IPS DF 4.7 (cell line): Measurements from ENCODE around the gene EIF2S3B.
"Not testable (repeated sequence)": the region's sequence is repeated elsewhere in the genome, so short reads cannot be mapped to it uniquely, and the experiment has no call there.

Experiments
- DNase-seq: peaks from one replicate; pipeline ENCODE4 v3.0.0-alpha.2; 2013; ENCODE audit warnings: low spot score; ENCODE audit errors: extremely low read depth

Gene EIF2S3B

DNA sequence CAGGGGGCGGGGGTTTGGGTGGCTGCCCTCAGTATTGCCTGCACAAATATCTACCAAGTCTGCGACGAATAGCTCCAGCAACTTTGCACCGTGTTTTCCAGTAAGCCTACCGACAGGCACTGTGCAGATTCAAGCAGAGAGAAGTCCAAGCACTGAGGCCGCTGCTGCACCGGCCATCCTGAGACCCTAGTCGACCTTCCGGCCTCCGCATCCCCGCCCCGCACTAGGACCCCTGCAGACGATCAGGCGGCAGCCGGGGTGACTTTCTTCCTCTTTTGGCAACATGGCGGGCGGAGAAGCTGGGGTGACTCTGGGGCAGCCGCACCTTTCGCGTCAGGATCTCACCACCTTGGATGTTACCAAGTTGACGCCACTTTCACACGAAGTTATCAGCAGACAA, at the start of gene EIF2S3B:
Gene EIF2S3B (plus strand): TSS at position 271 of the 400 bp plus-strand sequence. CDS start 13 bp downstream, at position 284.
- DNase-seq, result no peak

DNA sequence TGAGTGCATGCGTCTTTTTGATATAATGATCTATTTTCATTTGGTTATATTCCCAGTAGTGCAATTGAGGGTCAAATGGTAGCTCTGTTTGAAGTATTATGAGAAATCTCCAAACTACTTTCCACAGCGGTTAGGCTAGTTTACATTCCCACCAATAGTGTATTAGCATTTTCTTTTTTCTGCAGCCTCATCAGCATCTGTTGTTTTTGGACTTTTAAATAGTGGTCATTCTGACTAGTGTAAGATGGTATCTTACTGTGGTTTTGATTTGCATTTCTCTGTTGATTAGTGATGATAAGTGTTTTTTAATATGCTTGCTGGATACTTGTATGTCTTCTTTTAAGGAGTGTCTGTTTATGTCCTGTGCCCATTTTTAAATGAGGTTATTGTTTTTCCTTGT, 48.8 kb upstream of the EIF2S3B start:
- no peak for DNase-seq

DNA sequence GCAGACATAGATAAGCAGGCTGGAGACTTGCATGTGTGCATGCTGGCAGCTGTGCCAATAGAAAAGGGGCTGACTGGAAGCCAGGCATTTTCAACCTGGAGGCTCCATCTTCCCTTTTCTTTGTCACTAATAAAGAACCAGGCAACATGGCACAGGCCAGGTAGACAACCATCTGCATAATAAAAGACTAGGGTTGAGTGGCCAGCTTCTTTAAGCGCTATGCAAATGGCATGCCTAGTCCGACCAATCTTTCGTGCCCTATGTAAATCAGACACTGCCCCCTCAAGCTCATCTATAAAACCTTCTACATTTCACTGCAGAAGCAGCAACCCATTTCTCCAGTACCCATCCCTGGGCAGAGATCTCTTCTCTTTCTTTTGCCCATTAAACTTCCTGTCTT, 47.9 kb upstream of the EIF2S3B start:
- DNase-seq, result peak; percentile 62

- DNase-seq, result no peak
Observed at GRCh38 chr12:10466311-10466710, 39.4 kb upstream of the EIF2S3B start.

- DNase-seq, result no peak
Observed at GRCh38 chr12:10469701-10470100, 36.0 kb upstream of the EIF2S3B start.

- DNase-seq, result not testable (repeated sequence)
Observed at GRCh38 chr12:10472808-10473207, 32.9 kb upstream of the EIF2S3B start.

GRCh38 chr12:10481901-10482300, 23.8 kb upstream of the EIF2S3B start:
- not testable (repeated sequence) for DNase-seq

GRCh38 chr12:10487328-10487727, 18.4 kb upstream of the EIF2S3B start:
- DNase-seq, result not testable (repeated sequence)

- no peak for DNase-seq
Observed at GRCh38 chr12:10491766-10492165, 13.9 kb upstream of the EIF2S3B start.

DNA sequence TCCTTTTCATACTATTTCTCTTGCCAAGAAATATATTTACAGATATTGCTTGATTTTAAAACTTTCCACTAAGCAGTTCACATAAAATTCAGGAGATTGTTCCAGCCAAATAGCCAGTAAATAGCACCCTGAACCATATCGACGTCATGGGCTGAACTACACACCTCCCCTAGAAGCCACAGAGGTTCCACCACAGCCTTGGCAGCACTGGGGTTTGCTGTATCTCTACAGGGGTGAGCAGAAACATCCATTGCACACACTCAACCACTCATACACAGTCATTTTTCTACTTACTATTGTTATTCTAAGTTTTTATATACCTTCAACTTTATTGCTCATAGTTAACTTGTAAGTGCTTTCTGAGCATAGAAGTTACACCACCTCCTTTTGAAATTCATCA, 8.1 kb upstream of the EIF2S3B start:
- DNase-seq, result no peak

- DNase-seq, result no peak
Observed at GRCh38 chr12:10498042-10498441, 7.6 kb upstream of the EIF2S3B start.

DNA sequence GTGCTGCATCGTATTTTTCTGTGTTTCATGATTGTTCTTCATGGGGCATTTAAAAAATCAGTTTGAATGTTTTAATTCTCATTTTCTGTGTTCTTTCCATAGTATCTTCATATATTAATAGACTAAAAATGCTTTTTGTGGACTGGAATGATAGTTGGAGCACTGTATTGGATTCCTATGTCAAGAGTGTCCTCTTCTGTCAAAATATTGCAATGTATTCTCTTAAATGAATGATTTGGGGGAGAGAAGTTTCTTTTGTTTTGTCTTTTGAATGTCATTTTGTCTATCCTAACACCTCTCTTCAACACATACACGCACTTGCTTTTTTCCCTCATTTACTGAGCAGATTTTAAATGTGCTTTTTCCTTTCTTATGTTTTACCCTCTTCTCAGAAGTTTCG, 4.7 kb upstream of the EIF2S3B start:
- DNase-seq, result no peak

DNA sequence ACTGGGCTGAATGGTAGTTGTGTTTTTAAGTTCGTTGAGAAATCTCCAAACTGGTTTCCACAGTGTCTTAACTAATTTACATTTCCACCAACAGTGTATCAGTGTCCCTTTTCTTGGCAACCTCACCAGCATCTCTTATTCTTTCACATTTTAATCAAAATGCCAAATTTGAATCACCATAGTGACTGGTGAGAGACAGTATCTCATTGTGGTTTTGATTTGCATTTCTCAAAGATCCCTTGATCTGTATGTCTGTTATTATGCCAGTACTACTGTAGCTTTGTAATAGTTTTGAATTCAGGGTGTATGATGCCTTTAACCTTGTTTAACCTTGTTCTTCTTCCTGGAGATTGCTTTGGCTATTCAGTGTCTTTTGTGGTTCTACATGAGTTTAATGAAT, 2.2 kb upstream of the EIF2S3B start:
- DNase-seq, result no peak

DNA sequence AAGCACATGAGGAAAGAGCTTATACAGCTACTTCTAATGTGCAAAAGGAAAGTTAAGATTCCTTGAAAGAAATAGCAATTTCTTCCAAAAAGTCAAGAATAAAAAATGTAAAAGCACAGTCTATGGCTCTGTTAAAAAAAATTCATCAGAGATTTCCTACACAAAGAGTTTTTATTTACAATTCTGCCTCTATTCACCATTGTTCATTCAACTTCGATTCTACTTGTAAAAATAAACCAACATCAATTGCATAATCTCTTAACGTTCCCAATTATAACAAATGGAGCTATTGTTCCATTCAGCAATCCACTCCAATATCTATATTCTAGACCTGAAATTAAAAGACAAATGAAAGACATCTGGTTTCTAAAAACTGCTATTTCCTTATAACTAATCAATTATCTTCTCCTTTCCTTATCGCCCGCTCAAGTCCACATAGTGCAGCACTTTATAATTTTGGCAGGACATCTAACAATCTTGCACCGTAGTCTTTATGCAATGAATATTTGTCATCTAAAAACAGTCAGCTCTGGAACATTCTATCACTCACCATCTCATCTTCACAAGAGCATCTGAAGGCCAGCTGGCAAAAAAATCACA, 6.2 kb downstream of the EIF2S3B start:
- DNase-seq, result no peak

DNA sequence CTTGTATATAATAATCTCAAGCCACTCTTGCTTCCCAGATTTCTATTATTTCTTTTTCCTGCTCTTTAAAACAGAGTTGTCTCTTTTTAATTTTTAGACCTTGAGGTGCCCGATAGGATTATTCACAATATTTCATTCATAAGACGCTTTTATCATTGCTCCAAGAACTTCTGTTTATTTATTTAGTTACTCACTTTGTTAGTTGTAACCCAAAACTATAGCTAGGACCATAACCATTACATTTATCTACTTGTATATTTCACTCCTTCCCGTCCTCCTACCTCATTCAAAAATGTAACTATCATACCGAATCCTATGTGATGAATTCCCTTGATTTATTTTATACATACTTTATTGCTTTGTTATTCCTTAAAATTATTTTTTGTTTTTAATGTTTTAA, 7.1 kb downstream of the EIF2S3B start:
- DNase-seq, result no peak

- DNase-seq, result no peak
Observed at GRCh38 chr12:10521555-10521954, 15.9 kb downstream of the EIF2S3B start.

DNA sequence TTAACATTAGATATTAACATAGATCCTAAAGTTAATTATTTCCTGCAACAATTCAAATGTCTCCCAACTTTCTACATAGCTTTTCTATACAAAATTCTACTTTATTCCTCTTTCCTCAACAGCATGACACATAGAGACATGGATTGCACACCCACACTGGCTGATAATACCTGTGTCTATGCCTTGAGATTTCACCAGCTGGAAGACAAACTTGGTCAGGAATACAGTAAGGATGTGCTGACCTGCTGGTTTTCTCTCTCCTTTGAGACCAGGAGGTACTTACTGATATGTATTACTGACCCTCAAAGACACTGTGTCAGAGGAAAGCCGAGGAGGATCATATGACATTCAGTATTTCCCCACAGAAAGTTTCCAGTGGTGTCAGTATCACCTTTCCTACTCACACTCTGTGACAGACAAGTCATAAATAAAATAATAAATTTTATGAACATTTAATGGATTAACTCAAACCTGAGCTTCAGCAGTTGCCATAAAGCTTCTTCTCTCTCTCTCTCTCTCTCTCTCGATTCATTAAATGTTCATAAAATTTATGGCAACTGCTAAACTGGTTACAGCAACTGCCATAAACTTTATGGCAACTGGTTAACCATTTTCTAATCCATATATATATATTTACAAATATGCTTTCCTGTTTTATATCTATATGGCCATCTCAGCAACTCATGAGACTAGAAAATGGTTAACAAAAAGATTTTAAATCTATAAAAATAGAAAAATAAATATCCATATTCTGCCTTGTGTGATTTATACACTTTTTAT, 22.7 kb downstream of the EIF2S3B start:
- DNase-seq, result no peak

DNA sequence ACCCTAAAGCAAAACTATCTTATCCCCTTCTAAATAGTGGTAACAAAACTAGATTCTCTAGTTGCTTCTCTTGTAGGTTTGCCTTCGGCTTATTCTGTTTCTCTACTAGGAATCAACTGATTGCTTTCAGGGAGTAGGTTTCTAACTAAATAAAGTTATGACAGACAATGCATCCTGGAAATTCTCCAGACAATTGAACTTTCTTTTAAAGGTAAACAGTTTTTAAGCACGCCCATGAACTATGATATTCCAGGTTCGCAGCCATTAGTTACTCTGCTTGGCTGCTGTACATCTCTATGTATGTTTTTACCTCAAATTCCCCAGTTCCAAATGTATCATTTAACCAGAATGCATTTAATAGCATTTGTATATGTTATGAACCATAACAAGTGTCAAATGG, 23.9 kb downstream of the EIF2S3B start:
- DNase-seq, result no peak

DNA sequence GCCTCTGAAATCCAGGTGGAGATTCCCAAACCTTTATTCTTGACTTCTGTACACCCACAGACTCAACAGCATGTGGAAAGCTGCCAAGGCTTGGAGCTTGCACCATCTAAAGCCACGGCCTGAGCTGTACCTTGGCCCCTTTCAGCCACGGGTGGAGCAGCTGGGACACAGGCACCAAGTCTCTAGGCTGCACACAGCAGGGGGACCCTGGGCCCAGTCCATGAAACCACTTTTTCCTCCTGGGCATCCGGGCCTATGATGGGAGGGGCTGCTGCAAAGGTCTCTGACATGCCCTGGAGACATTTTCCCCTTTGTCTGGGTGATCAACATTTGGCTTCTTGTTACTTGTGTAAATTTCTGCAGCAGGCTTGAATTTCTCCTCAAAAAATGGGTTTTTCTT, 32.0 kb downstream of the EIF2S3B start:
- no peak for DNase-seq

- no peak for DNase-seq
Observed at GRCh38 chr12:10540776-10541205, 35.1 kb downstream of the EIF2S3B start.

GRCh38 chr12:10543499-10543898, 37.8 kb downstream of the EIF2S3B start:
- DNase-seq, result no peak

DNA sequence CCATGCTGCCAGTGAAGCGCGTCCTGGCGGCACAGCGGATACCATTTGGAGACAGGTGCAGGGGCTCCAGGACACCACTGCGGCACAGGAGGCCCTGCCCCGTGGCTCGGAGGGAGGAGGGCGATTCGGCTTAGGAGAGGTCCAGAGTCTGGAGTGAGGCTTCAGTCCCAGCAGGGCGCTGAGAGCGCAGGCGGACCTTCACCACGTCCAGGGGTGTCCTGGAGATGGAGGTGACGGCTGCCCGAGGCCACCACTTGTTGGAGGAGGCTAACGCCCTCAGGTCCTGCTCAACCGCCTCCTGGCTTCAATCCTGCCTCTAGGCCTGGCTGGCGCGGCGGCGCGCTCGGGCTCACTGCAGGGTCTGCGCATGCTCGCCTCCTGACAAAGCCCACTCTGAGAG, 45.7 kb downstream of the EIF2S3B start:
- no peak for DNase-seq

GRCh38 chr12:10553148-10553547, 47.5 kb downstream of the EIF2S3B start:
- no peak for DNase-seq
